ENCODE measurements around the gene PSMD11. TPM values are rescaled to one million over a fixed set of nuclear protein-coding genes. Genes with fewer than 3 reads are reported as not detected.

Gene PSMD11
- total and polyA plus RNA-seq, 2 experiments from 2014 or later: 44.2 to 158 TPM

DNA sequence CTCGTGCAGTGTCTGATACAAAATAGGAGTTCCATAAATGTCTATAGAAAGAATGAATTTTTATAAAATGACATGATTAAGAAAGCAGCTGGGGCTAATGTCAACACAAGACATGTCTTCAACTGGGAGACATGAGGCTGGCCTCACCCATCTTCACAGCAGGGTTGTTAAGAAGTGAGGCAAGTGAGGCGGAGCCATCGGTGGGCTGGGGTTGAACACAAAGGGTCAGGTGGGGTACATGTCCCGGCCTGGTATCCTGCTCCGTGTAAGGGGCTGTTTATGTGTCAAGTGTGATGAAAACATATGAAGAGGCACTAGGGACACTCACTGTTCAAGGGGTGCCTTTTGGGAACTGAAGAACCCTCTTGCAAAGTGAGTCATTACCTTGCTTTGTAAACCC is 64.6 kb downstream of the PSMD11 start:
- no peaks in the 10 kb centered on the region for H3F3A ChIP-seq (ENCODE audit: insufficient read depth)
- H3K27ac ChIP-seq: no peak overlapping the region
- TF ChIP-seq EZH2 (IDR thresholded peaks at IDR 0.05; ENCODE audit: insufficient read depth, poor library complexity, severe bottlenecking) (no peak), EZH2phosphoT487 (IDR thresholded peaks at IDR 0.05; ENCODE audit: insufficient read depth, low read depth) (no peak)
- H3K79me2 ChIP-seq (ENCODE audit: insufficient read depth): no peaks in the 10 kb centered on the region
- H3K4me3 ChIP-seq: no peak overlapping the region
- 83 to 90% methylated on average over 5 of the region's 5 CpGs for WGBS, 2 experiments (ENCODE audit: low coverage in 1 of 2, low lambda C conversion rate in 2 of 2, missing lambda C conversion rate in 2 of 2)
- no peaks in the 10 kb centered on the region for H4K20me1 ChIP-seq (ENCODE audit: insufficient read depth)
- no peak overlapping the region for H3K9ac ChIP-seq
- no peaks in the 10 kb centered on the region for H3K36me3 ChIP-seq (ENCODE audit: low read depth)
- no peak overlapping the region for H2AFZ ChIP-seq
- in situ Hi-C loops (cut with MboI): no loop called here
- DNase-seq: no peak
- no peak overlapping the region for H3K4me2 ChIP-seq (ENCODE audit: unreplicated experiment)
- no peaks in the 10 kb centered on the region for H3K9me2 ChIP-seq (ENCODE audit: insufficient read depth)
- no peaks in the 10 kb centered on the region for H3K27me3 ChIP-seq (replicated peaks; ENCODE audit: insufficient read depth)
- peaks cover 11% of the 10 kb centered on the region for H3K4me1 ChIP-seq (ENCODE audit: insufficient read depth)
- H3K9me3 ChIP-seq (ENCODE audit: low read depth): no peaks in the 10 kb centered on the region

DNA sequence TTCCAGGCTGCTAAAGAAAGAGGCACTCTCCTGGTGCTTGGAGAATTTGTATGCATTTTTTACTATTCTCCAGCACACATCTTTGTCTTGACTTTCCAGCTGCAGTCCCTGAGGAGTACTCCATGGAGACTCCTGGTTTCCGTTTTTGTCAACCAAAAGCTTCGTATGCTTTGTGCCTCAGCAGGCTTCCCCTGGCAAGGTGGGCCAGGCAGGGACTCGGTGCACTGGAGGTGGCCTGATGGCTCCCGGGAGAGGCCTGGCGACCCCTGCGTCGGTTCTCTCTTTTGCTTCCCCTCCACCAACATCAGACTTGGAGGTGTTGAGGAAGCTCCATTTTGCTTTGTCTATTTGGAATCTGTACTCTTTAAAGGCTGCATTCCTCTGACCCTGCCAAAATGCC is 66.2 kb downstream of the PSMD11 start:
- Histone ChIP-seq H3K9me2 (ENCODE audit: insufficient read depth) (no peaks in the 10 kb centered on the region), H3F3A (ENCODE audit: insufficient read depth) (no peaks in the 10 kb centered on the region), H3K9ac (no peak overlapping the region), H3K36me3 (ENCODE audit: low read depth) (no peaks in the 10 kb centered on the region), H3K79me2 (ENCODE audit: insufficient read depth) (no peaks in the 10 kb centered on the region), H3K9me3 (ENCODE audit: low read depth) (no peaks in the 10 kb centered on the region), H3K4me1 (ENCODE audit: insufficient read depth) (no peaks in the 10 kb centered on the region), H3K27me3 (replicated peaks; ENCODE audit: insufficient read depth) (no peaks in the 10 kb centered on the region), H2AFZ (no peak overlapping the region), H4K20me1 (ENCODE audit: insufficient read depth) (no peaks in the 10 kb centered on the region), H3K4me2 (ENCODE audit: unreplicated experiment) (no peak overlapping the region), H3K27ac (no peak overlapping the region), H3K4me3 (no peak overlapping the region)
- 94 to 97% methylated on average over 7 of the region's 7 CpGs for WGBS, 2 experiments (ENCODE audit: low coverage in 1 of 2, low lambda C conversion rate in 2 of 2, missing lambda C conversion rate in 2 of 2)
- in situ Hi-C loops (cut with MboI): no loop called here
- TF ChIP-seq EZH2phosphoT487 (IDR thresholded peaks at IDR 0.05; ENCODE audit: insufficient read depth, low read depth) (no peak), EZH2 (IDR thresholded peaks at IDR 0.05; ENCODE audit: insufficient read depth, poor library complexity, severe bottlenecking) (no peak)
- DNase-seq: no peak

DNA sequence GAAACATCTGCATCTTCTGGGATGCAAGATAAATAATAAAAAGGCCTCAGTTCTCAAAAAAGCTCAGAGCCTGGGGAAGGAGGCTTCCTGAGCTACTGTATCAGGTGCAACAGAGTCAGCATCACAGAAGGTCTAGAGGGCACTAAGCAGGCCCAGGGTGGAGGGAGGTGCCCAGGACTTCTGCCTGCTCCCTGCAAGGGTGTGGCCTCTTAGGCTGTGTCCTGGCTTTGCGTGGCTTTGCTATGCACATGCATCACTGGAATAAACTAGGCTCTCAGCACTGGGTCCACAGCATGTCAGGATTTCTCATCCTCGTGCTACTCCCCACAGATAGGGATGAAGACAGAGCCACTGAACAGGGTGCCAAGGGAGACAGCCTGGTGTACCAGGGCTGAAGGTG is 68.0 kb downstream of the PSMD11 start:
- Histone ChIP-seq H3K4me2 (ENCODE audit: unreplicated experiment) (no peak overlapping the region), H3F3A (ENCODE audit: insufficient read depth) (no peaks in the 10 kb centered on the region), H3K27me3 (replicated peaks; ENCODE audit: insufficient read depth) (no peaks in the 10 kb centered on the region), H3K9me3 (ENCODE audit: low read depth) (no peaks in the 10 kb centered on the region), H3K9me2 (ENCODE audit: insufficient read depth) (no peaks in the 10 kb centered on the region), H3K4me3 (no peak overlapping the region), H3K9ac (no peak overlapping the region), H3K27ac (no peak overlapping the region), H2AFZ (no peak overlapping the region), H3K4me1 (ENCODE audit: insufficient read depth) (no peaks in the 10 kb centered on the region), H4K20me1 (ENCODE audit: insufficient read depth) (no peaks in the 10 kb centered on the region), H3K36me3 (ENCODE audit: low read depth) (no peaks in the 10 kb centered on the region), H3K79me2 (ENCODE audit: insufficient read depth) (no peaks in the 10 kb centered on the region)
- 96 to 97% methylated on average over 2 of the region's 2 CpGs for WGBS, 2 experiments (ENCODE audit: low coverage in 1 of 2, low lambda C conversion rate in 2 of 2, missing lambda C conversion rate in 2 of 2)
- in situ Hi-C loops (cut with MboI): no loop called here
- no peak for DNase-seq
- TF ChIP-seq EZH2 (IDR thresholded peaks at IDR 0.05; ENCODE audit: insufficient read depth, poor library complexity, severe bottlenecking): no peak
- no peak for TF ChIP-seq EZH2phosphoT487 (IDR thresholded peaks at IDR 0.05; ENCODE audit: insufficient read depth, low read depth)

DNA sequence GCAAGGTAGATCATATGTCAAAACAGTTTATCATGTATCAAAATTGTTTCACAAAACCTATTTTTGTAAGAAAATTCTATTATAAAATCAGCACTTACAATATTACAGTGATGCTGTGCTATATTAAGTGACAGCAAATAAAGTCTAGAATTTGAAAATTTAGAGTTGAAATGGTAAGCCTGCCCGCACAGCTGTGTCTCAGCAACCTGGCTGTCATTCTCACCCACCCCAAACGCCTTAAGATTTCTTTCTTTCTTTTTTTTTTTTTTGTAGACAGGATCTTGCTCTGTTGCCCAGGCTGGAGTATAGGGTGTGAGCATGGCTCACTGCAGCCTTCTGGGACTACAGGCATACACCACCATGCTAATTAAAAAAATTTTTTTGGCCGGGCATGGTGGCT is 69.3 kb downstream of the PSMD11 start:
- Histone ChIP-seq H3K79me2 (ENCODE audit: insufficient read depth) (no peaks in the 10 kb centered on the region), H3F3A (ENCODE audit: insufficient read depth) (no peaks in the 10 kb centered on the region), H3K4me3 (no peak overlapping the region), H3K27me3 (replicated peaks; ENCODE audit: insufficient read depth) (no peaks in the 10 kb centered on the region), H3K4me1 (ENCODE audit: insufficient read depth) (no peaks in the 10 kb centered on the region), H3K27ac (no peak overlapping the region), H3K9me3 (ENCODE audit: low read depth) (no peaks in the 10 kb centered on the region), H3K9ac (no peak overlapping the region), H2AFZ (no peak overlapping the region), H3K9me2 (ENCODE audit: insufficient read depth) (no peaks in the 10 kb centered on the region), H3K36me3 (ENCODE audit: low read depth) (no peaks in the 10 kb centered on the region), H4K20me1 (ENCODE audit: insufficient read depth) (no peaks in the 10 kb centered on the region), H3K4me2 (ENCODE audit: unreplicated experiment) (no peak overlapping the region)
- in situ Hi-C loops (cut with MboI): no loop called here
- TF ChIP-seq EZH2phosphoT487 (IDR thresholded peaks at IDR 0.05; ENCODE audit: insufficient read depth, low read depth) (no peak), EZH2 (IDR thresholded peaks at IDR 0.05; ENCODE audit: insufficient read depth, poor library complexity, severe bottlenecking) (no peak)
- 70 to 77% methylated on average over 3 of the region's 3 CpGs for WGBS, 2 experiments (ENCODE audit: low coverage in 1 of 2, low lambda C conversion rate in 2 of 2, missing lambda C conversion rate in 2 of 2)
- no peak for DNase-seq

DNA sequence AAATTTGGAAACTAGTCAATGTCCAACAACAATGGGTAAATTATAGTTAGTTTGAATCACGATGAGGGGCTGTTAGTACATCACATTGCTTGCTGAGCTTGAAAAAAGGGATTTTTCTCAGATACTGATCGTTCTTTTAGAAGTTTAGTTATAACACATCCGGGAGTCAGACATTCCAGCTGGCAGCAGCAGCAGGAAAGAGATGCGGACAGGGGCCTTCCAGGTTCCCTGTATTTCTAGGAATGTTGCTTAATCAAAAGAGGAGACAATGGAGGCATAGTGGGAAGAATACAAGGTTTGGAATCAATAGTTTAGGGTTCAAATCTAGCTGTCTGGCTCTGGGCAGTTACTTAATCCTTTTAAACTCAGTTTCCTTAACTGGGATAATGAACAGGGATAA is 70.3 kb downstream of the PSMD11 start:
- no peaks in the 10 kb centered on the region for H3K9me3 ChIP-seq (ENCODE audit: low read depth)
- no peaks in the 10 kb centered on the region for H3K27me3 ChIP-seq (replicated peaks; ENCODE audit: insufficient read depth)
- no peaks in the 10 kb centered on the region for H3K36me3 ChIP-seq (ENCODE audit: low read depth)
- no peak overlapping the region for H3K27ac ChIP-seq
- H2AFZ ChIP-seq: no peak overlapping the region
- no peak overlapping the region for H3K4me3 ChIP-seq
- TF ChIP-seq EZH2 (IDR thresholded peaks at IDR 0.05; ENCODE audit: insufficient read depth, poor library complexity, severe bottlenecking): no peak
- no peak for TF ChIP-seq EZH2phosphoT487 (IDR thresholded peaks at IDR 0.05; ENCODE audit: insufficient read depth, low read depth)
- H3F3A ChIP-seq (ENCODE audit: insufficient read depth): 0 out of 2 replicates have a peak, but pooled peaks cover under 1% of the 10 kb centered on the region
- no peak overlapping the region for H3K9ac ChIP-seq
- H3K4me1 ChIP-seq (ENCODE audit: insufficient read depth): peaks cover 5% of the 10 kb centered on the region
- H3K9me2 ChIP-seq (ENCODE audit: insufficient read depth): no peaks in the 10 kb centered on the region
- in situ Hi-C loops (cut with MboI): no loop called here
- H4K20me1 ChIP-seq (ENCODE audit: insufficient read depth): no peaks in the 10 kb centered on the region
- H3K79me2 ChIP-seq (ENCODE audit: insufficient read depth): no peaks in the 10 kb centered on the region
- DNase-seq: no peak
- 81 to 91% methylated on average over 4 of the region's 4 CpGs for WGBS, 2 experiments (ENCODE audit: low coverage in 1 of 2, low lambda C conversion rate in 2 of 2, missing lambda C conversion rate in 2 of 2)
- H3K4me2 ChIP-seq (ENCODE audit: unreplicated experiment): no peak overlapping the region

All from GM23248 (cell line).